GM12878 (cell line): Measurements from ENCODE around the gene SLC50A1. TPM values are rescaled to one million over a fixed set of nuclear protein-coding genes. Genes with fewer than 3 reads are reported as not detected.

Experiments used
- ATF7 ChIP-seq: fragments of 450-650 bp; IDR thresholded peaks from 2 replicates; pipeline ENCODE4 v1.6.1; 2016; ENCODE audit warnings: low read depth, mild to moderate bottlenecking
- BACH1 ChIP-seq: fragments of 450-650 bp; IDR thresholded peaks from 2 replicates; pipeline ENCODE4 v1.6.1; 2017; ENCODE audit warnings: mild to moderate bottlenecking, borderline replicate concordance
- CTCF ChIP-seq, 3 experiments: IDR thresholded peaks in 2 of 3; conservative IDR thresholded peaks in 1 of 3; 2 replicates each; pipeline ENCODE4 v1.5.1; 2011; ENCODE audit warnings: low read depth in 3 of 3, low read length in 3 of 3, mild to moderate bottlenecking in 3 of 3, control low read depth in 2 of 3, moderate library complexity in 2 of 3, inconsistent platforms in 1 of 3, mixed read lengths in 1 of 3; ENCODE audit not compliant: control insufficient read depth in 2 of 3, insufficient read depth in 1 of 3; ENCODE audit errors: extremely low read depth in 1 of 3
- EED ChIP-seq: sonication (generic); IDR thresholded peaks from 2 replicates; pipeline ENCODE4 v1.6.1; 2016; ENCODE audit warnings: antibody characterized with exemption, low read depth
- EP300 ChIP-seq, 2 experiments: fragments of 150-350 bp in 1 of 2; IDR thresholded peaks; 2 replicates each; pipeline ENCODE4 v1.6.1; 2011 to 2012; ENCODE audit warnings: low read depth in 2 of 2, low read length in 2 of 2, borderline replicate concordance in 1 of 2, improper control_type of control experiment in 1 of 2, inconsistent platforms in 1 of 2; ENCODE audit not compliant: control insufficient read depth in 1 of 2
- GATAD2B ChIP-seq: fragments of 450-650 bp; conservative IDR thresholded peaks from 2 replicates; pipeline ENCODE4 v1.6.1; 2017; ENCODE audit warnings: low read depth, mild to moderate bottlenecking, moderate library complexity
- IKZF1 ChIP-seq: fragments of 450-650 bp; conservative IDR thresholded peaks from 2 replicates; pipeline ENCODE4 v1.6.1; 2017; ENCODE audit warnings: antibody characterized with exemption, mild to moderate bottlenecking
- IKZF2 ChIP-seq, 2 experiments: fragments of 450-650 bp; IDR thresholded peaks; 2 replicates each; pipeline ENCODE4 v1.6.1; 2017; ENCODE audit warnings: mild to moderate bottlenecking in 2 of 2, moderate library complexity in 2 of 2
- MEF2B ChIP-seq: fragments of 450-650 bp; IDR thresholded peaks from 2 replicates; pipeline ENCODE4 v1.6.1; 2018; ENCODE audit warnings: mild to moderate bottlenecking, moderate library complexity; ENCODE audit not compliant: partially characterized antibody, poor library complexity, severe bottlenecking
- MTA2 ChIP-seq: fragments of 450-650 bp; IDR thresholded peaks from 2 replicates; pipeline ENCODE4 v1.6.1; 2016; ENCODE audit warnings: low read depth, mild to moderate bottlenecking, moderate library complexity
- NR2F1 ChIP-seq: fragments of 450-650 bp; conservative IDR thresholded peaks from 2 replicates; pipeline ENCODE4 v1.6.1; 2017; ENCODE audit warnings: mild to moderate bottlenecking
- PAX5 ChIP-seq: IDR thresholded peaks from 2 replicates; pipeline ENCODE4 v1.6.1; 2011; ENCODE audit warnings: low read depth, low read length, borderline replicate concordance
- RELA ChIP-seq: fragments of 450-650 bp; IDR thresholded peaks from 2 replicates; pipeline ENCODE4 v1.8.0; 2014; ENCODE audit warnings: borderline replicate concordance; ENCODE audit not compliant: partially characterized antibody
- RELB ChIP-seq: fragments of 450-650 bp; IDR thresholded peaks from 2 replicates; pipeline ENCODE4 v1.6.1; 2017; ENCODE audit warnings: low read depth, mild to moderate bottlenecking, moderate library complexity
- SMARCA5 ChIP-seq: fragments of 450-650 bp; IDR thresholded peaks from 2 replicates; pipeline ENCODE4 v1.6.1; 2017; ENCODE audit warnings: mild to moderate bottlenecking
- SMC3 ChIP-seq: IDR thresholded peaks from 2 replicates; pipeline ENCODE4 v1.6.1; 2011; ENCODE audit warnings: low read length, improper control_type of control experiment, borderline replicate concordance
- SP1 ChIP-seq: IDR thresholded peaks from one replicate; pipeline ENCODE4 v1.6.1; 2011; ENCODE audit warnings: low read depth, low read length
- SPI1 ChIP-seq: IDR thresholded peaks from 2 replicates; pipeline ENCODE4 v1.6.1; 2011; ENCODE audit warnings: low read depth, mild to moderate bottlenecking, low read length, moderate library complexity, borderline replicate concordance; ENCODE audit not compliant: insufficient read depth
- STAT3 ChIP-seq: IDR thresholded peaks from 2 replicates; pipeline ENCODE4 v1.6.1; 2011; ENCODE audit warnings: low read depth, low read length, improper control_type of control experiment
- ZNF592 ChIP-seq: fragments of 450-650 bp; IDR thresholded peaks from 2 replicates; pipeline ENCODE4 v1.6.1; 2017; ENCODE audit warnings: mild to moderate bottlenecking, moderate library complexity
- polyA plus RNA-seq, 11 experiments: library from polyadenylated mRNA; depleted of rRNA in 4 of 11; unstranded in 6 of 11; stranded (reverse) in 5 of 11; fragments of >200 nt; fragmentation: Nextera tagmentation in 4 of 11; fragmentation: Illumina TruSeq in 1 of 11; extraction: Ambion mirVana in 4 of 11; extraction: Trizol in 1 of 11; gene quantifications; 1 replicate in 1 of 11; 2 replicates in 10 of 11; pipeline versions ENCODE4 v1.2.1 to v1.2.3, GENCODE V29; 2011 to 2016; ENCODE audit warnings: inconsistent platforms in 2 of 11, missing spikeins in 2 of 11, low read depth in 1 of 11
- total RNA-seq, 4 experiments: library from RNA; depleted of rRNA in 3 of 4; stranded (reverse); fragments of >200 nt in 3 of 4; fragmentation: Illumina TruSeq in 1 of 4; extraction: Trizol in 1 of 4; gene quantifications; 2 replicates each; pipeline versions ENCODE4 v1.2.1 to v1.2.3, GENCODE V29; 2013 to 2021

The SLC50A1 gene
- total and polyA plus RNA-seq, 10 of the 15 experiments (the other 5 are each of a cell fraction or from before 2014, with no cell fraction given): 32.5 to 85.6 (median 54.0) TPM

DNA sequence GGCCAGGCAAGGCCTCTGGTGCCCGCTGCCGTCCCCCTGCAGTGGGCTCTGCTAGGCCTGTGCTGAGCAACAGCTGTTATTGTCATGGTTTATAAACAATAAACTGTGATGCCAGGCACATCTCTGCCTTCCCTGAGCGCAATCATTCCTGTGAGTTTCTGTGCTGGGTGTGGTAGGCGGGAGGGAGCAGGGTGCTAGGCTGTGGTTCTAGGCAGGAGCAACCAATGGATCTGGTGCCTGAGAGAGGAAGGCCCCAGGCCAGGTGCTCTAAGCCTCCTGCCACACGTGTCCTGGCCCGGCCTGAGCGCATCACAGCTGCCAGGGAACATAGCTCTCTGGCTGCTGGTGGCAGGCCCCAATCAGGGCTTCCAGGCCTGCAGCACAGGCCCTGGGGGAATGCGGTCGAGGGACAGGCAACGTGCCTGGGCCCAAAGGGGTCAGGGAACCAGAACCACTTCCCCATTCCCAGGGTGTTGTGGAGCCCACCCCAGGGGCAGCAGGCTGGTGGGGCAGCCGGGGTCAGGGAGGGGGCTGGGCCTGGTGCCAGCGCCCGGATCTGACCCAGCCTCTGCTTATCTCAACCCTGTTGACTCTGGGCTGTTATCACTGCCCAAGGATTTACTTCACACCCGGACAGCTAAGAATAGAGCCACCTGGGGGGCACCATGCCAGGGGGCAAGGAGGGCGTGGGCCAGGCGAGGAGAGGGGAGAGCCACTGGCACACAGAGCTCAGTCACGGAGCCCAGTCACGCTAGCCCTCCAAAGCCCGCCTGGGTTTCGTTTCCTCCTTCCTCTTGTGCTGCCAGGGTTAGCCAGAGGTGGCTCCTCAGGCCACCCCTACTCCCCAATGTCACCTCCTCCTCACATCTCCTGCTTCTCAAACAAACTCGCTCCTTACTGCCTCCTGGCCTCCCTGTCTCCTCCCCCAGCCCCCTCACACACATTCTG lies 49.5 kb downstream of the SLC50A1 start (continued):
- TF ChIP-seq SP1 (peak; percentile 45), EED (peak; percentile 65; the same call in 1 of the 2 replicates), ZNF592 (0 out of 2 replicates have a peak, but pooled peaks have one; percentile 45), RELB (no peak; the same call in 1 of the 2 replicates), SMARCA5 (peak; percentile 55; the same call in 1 of the 2 replicates), MEF2B (peak; percentile 60), NR2F1 (peak; percentile 82), SPI1 (peak; percentile 81), ATF7 (no peak), MTA2 (peak; percentile 78), IKZF2 (IDR thresholded peaks at IDR 0.05) (peak; percentile 73 to 84), STAT3 (no peak), EP300 (IDR thresholded peaks at IDR 0.05; ENCODE audit: borderline replicate concordance in 1 of 2, control insufficient read depth in 1 of 2, low read depth in 2 of 2, low read length in 2 of 2) (peak in 1 of 2 experiments; percentile 71; a peak in 3 of 4 replicates), BACH1 (peak; percentile 24; the same call in 1 of the 2 replicates), SMC3 (no peak), CTCF (IDR thresholded peaks at IDR 0.05 in 2 of 3, conservative IDR thresholded peaks at IDR 0.05 in 1 of 3; ENCODE audit: control insufficient read depth in 2 of 3, extremely low read depth in 1 of 3, insufficient read depth in 1 of 3, low read depth in 3 of 3, low read length in 3 of 3) (peak; percentile 19 to 28 (median 28); a peak in 3 of 6 replicates), IKZF1 (peak; percentile 86), GATAD2B (peak; percentile 97), PAX5 (peak; percentile 93), RELA (no peak)
